ENCODE results near the gene MCM3AP.
"Not testable (repeated sequence)": the region's sequence is repeated elsewhere in the genome, so short reads cannot be mapped to it uniquely, and the experiment has no call there.

The MCM3AP gene

DNA sequence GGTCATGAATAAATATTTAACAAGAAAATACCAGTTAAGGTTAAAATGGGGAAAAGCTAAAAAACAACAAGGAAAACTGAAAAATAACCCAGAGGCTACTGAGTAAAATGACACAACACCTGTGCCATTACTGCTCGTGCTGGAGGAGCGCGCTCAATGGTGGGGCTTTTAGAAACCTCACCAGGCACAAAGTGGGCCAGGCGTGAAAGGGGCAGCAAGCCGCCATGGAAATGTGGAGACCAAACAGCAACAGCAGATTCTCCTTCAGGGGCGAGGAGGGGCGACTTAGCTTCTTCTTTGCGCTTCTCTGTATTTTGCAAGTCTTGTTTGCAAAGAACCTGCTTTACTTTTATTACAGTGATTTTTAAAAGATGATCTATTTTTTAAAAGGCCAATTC, 82.2 kb downstream of the MCM3AP start:
- DNase-seq (ENCODE audit: low spot score), result no peak

DNA sequence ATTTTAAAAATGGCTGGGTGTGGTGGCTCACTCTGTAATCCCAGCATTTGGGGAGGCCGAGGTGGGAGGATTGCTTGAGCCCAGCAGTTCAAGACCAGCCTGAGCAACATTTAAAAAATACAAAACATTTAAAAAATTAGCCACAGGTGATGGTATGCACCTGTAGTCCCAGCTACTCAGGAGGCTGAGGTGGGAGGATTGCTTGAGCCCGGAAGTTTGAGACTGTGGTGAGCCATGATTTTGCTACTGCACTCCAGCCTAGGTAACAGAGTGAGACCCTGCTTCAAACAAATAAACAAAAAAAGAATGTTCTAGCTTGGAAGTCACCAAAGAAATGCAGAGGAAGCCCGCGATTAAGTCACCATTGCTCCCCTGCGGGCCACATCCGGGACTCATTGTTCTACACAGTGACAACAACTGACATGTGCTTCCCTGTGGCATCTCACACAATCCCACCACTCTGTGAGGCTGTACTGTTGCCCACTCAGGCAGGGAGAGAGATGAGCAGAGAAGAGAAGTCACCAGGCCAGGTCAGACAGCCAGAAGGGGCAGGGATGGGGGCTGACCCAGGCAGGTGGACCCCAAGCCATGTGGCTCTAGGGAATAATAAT, 82.7 kb downstream of the MCM3AP start:
- DNase-seq (ENCODE audit: low spot score), result no peak

DNA sequence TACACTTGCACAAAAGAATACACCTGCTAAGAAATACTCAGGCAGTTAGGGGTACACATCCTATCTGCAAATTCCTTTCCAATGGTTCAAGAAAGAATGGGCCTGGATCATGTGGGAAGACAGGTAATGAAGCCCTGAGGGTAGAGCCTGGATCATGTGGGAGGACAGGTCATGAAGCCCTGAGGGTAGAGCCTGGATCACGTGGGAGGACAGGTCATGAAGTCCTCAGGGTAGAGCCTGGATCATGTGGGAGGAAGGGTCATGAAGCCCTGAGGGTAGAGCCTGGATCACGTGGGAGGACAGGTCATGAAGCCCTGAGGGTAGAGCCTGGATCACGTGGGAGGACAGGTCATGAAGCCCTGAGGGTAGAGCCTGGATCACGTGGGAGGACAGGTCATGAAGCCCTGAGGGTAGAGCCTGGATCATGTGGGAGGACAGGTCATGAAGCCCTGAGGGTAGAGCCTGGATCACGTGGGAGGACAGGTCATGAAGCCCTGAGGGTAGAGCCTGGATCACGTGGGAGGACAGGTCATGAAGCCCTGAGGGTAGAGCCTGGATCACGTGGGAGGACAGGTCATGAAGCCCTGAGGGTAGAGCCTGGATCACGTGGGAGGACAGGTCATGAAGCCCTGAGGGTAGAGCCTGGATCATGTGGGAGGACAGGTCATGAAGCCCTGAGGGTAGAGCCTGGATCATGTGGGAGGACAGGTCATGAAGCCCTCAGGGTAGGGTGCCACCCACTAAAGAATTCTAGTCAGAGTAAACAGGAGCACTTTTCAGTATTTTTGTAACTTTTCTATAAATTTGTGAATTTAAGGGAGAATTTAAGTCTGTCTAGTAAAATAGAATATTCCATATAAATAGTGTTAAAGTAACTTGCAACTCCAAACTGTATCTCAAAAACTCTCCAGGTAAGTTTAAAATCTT, 84.3 kb downstream of the MCM3AP start:
- not testable (repeated sequence) for DNase-seq (ENCODE audit: low spot score)

DNA sequence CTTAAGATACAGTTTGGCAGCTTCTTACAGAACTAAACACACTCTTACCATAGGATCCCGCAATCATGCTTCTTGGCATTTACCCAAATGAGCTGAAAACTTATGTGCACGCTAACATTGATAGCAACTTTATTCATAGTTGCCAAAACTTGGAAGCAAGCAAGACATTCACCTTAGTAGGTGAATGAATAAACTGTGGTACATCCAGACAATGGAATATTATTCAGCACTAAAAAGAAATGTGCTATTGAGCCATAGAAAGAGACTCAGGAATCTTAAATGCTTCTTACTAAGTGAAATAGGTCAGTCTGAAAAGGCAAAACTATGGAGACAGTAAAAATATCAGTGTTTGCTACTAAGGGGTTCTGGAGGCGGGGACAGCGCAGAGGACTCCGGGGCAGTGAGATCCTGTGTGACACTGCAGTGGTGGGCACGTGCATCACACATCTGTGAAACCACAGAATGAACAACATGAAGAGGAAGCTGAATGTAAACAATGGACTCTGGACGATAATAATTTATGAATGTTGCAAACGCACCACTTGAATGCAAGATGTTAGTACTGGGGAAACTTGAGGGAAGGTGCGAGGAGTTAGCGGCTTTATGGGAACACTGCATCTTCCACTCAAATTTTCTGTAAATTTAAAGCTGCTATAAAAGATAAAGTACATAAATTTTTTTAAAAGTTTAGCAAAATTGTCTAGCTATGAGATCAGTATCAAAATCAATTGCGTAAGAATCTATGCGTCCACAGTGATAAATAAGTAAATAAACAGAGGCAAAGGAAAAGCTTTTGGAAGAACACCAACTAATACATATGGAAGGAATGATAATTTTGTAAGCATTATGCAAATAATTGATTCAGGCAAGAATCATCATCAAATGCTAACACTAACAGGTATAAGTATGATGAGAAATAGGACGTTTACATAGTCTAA, 85.7 kb downstream of the MCM3AP start:
- no peak for DNase-seq (ENCODE audit: low spot score)

DNA sequence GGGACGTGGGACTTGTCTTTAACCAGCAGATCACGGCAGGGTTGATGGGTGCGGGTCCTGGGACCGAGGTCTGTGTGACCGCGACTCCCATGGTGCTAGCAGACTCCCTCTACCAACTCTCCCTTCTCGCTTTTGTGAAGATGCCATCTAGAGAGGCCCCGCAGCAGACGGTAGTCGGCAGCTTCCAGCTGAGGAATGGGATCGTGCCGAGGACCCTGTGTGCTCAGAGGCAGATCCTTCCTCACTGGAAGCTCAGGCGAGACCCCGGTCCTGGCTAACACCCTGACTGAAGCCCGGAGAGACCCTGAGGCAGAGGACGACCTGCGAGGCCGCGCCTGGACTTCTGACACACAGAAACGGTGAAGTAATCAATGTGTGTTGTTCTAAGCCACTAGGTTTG, 88.7 kb downstream of the MCM3AP start:
- no peak for DNase-seq (ENCODE audit: low spot score)

DNA sequence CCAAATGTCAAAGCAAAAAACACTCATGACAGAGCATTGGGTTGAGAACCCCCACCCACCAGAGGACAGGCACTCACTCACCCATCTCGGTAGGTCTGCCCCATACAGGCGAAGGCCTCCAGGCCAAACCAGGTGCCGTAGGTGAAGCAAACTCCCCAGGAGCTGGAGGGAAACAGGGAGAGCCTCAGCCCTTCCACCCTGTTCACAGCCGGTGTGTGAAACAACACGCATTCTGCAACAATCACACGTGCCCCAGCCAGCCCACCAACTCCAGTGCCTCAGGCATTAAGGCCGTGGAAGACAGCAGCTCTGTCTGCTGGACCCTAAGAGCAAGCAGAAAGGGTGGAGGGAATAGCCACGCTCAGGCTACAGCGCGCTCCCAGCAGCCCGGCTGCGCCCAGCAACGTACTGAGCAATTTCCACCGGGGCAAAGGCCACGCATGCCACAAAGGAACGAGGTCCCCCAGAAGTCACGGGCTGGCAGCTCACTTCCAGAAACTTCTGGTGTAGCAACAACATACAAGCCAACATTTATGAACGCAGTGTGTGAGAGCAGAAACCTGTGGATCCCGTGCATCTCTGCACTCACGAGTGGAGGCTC, 89.7 kb downstream of the MCM3AP start:
- DNase-seq (ENCODE audit: low spot score), result no peak

DNA sequence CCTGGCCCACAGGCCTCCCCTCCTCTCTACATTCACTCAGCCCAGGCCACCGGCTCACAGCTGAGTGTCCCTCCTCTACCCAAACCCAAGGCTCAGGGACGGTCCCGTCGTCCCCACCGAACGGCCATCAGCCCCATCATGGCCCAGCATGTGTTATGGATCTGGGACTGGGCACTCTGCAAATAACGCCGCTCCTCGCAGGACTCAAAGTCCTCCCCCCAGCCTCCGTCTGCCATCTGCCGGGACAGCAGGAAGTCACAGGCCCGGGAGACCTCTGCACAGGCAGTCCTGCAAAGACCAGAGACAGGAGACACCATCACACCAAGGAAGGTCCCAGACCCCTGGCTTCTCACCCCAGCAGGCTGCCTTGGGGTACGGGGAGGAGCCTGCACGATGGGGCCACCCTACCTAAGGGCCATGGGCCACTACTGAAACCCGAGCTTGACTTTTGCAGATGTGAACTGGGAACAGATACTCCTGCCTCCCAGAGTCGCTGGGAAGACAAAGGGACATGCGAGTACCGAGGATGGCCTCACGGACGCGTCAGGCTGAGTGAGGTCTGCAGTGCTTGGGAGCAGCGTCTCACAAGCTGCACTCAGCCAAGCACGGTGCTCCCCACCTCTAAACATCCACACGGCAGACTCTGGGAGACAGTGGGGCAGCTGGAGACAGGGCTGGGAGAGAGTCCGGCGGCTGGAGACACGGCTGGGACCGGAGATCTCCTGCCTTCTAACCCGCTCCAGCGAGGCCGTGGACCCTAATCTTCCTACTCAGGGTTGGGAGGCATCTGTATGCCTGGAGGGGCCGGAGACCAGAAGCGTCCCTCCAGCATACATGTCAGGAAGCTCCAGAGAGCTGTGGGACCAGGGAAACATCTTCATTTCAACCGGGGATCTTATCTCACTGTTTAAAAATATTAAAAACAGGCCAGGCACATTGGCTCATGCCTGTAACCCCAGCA, 90.8 kb downstream of the MCM3AP start:
- DNase-seq (ENCODE audit: low spot score), result no peak

DNA sequence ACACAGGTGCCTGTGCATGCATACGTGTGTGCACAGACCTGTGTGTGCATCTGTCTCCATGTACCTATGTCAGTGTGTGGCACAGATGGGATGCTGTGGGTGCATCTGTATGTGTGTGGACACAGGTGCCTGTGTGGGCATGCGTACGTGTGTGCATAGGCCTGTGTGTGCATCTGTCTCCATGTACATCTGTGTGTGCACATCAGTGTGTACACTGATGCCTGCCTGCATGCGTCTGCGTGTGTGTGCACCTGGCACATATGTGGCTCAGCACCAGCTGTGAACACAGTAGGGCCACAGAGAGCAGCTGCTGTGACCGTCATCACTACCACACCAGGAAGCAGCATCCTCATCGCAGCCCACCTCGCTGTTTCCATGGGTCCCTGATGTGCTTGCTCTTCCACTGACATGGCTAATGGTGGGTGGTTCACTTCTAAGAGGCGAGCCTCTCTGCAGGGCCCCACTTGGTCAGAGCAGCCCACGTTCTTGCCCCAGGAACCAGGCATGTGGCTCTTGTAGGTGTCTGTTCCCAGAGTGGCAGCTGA, 91.5 kb downstream of the MCM3AP start:
- DNase-seq (ENCODE audit: low spot score), result no peak

DNA sequence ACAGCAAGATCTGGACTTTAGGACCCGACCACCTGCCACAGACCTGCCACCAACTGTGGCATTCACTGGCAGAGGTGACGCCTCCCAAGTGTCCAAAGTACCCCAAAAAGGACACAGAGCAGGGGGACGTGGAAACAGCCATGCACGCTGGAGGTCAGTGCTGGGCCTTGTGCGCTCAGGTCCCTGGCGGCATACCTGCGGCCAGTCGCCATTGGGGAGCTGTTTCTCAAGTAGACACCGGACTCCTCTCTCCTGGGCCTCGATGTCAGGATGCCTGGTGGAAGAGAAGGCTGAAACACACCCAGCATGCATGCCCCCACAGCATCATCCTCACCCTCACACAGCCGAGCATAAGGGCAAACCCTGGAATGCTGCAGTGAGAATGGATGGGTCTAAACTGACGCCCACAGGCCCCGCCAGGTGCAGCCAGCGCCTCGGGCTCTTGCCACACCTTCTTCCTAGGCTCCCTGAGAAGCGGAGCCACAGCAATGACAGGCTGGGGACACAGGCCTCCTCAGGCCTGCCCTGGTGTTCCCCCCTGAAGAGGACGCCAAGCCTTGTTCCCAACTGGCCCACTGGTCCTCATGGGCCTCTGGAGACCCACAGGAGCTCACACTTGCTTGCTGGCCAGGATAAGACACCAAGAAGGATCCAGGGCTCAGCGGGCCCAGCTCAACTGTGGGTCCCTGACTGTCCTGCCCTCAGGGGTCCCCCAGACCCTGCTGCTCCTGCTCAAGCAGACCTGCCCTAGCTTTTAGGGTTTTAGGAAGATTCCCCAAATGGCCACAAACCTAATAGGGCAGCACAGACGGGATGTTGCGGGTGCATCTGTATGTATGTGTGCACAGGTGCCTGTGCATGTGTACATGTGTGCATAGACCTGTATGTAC, 93.5 kb downstream of the MCM3AP start:
- DNase-seq (ENCODE audit: low spot score), result no peak

DNA sequence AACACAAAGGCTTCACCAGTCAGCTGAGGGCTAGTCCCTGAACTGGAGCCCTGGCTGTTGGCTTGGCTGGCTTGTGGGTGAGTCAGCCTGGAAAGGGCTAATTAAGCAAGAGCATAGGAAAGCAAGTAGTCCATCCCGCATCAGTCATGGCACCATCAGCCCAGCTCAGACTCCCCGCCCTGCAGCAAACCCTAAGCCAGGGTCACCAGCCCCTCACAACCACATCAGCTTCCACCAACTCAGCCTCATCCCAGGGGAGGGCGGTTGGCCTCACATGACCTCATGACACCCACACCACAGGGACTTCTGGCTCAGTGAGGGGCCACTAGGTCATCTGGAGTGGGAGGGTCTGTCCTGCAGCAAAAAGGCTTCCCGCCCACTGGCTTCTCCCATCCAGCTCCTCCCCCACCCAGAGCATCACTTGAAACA, 94.1 kb downstream of the MCM3AP start:
- no peak for DNase-seq (ENCODE audit: low spot score)

DNA sequence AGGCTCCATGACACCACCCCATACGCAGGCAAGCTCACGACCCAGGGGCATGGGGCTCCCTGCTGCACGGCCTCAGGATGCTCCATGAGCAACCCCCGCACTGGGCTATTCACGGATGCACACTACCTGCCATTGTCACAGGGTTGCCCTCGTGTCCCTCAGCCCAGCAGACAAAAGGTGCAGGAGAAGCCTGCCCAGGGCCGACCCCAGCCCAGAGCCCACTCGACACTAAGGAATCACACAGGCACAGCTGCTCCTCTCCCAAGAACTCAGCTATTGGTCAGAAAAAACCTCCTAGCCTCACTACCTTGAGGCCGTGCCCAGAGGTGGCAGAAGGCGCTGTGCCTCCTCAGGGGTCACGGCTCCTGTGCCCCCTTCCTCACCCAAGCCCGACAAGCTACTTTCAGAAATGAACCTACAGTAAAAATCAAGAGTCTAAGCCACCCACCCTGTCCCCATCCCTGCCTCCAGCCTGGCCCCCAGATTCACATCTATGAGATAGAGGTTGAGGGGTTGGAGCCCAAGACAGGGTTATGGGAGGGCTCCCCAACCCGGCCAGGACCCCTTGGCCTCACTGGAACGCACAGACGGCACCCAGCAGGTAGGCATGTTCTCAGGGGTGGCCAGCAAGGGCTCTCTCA, 94.8 kb downstream of the MCM3AP start:
- DNase-seq (ENCODE audit: low spot score), result no peak

DNA sequence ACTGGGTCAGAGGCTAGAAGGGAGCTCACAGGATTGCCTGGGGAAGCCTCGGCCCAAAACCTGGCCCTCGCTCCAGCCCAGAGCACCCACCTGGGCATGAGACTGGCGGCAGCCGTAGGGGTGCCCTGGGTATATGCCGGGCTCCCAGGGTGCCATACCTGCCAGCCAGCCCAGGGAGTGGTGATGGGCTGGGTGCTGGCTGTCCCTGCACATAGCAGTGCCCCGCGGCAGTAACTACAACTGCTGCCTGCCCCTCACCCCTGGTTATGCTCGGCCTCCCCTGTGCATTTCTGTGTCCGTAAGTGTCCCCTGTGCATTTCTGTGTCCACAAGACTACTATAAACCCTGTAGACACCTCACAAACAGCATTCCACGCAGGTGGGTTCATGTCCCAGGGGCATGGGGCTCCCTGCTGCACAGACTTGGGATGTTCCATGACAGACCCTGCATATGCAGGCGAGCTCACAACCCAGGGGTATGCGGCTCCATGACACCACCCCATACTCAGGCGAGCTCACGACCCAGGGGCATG, 95.4 kb downstream of the MCM3AP start:
- DNase-seq (ENCODE audit: low spot score), result no peak

DNA sequence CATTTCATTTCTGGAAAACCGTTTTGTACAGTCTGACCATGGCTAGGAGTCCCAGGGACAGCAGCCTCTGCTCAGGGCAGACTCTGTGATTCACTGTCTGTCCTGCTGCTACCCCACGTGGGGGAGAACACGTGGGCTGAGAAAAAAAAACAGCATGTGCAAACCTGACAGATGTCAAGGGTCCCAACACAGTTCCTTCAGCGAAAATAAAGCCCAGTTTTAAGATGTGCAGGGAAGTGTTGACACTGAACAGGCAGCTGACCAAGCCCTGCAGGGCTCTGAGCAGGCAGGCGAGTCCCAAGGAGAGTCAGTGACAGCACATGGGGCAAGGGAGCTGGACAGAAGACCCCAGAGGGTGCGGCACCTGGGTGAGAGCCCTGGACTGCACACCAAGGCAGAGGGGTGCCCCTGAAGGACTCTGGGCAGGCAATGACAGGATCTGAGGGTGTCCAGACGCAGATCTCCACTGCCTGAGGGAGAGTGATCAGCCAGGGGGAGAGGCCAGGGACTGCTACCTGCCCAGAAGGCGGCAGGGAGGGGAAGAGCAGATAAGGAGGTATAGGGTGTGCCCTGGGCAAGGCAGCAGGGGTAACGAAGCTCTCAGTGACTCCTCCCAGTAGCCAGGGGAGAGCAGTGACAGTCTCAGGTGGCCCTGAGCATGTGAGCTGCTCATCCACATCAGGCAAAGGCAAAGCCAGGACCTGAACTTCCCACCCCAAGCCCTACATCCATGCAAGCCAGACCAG, 96.0 kb downstream of the MCM3AP start:
- no peak for DNase-seq (ENCODE audit: low spot score)

DNA sequence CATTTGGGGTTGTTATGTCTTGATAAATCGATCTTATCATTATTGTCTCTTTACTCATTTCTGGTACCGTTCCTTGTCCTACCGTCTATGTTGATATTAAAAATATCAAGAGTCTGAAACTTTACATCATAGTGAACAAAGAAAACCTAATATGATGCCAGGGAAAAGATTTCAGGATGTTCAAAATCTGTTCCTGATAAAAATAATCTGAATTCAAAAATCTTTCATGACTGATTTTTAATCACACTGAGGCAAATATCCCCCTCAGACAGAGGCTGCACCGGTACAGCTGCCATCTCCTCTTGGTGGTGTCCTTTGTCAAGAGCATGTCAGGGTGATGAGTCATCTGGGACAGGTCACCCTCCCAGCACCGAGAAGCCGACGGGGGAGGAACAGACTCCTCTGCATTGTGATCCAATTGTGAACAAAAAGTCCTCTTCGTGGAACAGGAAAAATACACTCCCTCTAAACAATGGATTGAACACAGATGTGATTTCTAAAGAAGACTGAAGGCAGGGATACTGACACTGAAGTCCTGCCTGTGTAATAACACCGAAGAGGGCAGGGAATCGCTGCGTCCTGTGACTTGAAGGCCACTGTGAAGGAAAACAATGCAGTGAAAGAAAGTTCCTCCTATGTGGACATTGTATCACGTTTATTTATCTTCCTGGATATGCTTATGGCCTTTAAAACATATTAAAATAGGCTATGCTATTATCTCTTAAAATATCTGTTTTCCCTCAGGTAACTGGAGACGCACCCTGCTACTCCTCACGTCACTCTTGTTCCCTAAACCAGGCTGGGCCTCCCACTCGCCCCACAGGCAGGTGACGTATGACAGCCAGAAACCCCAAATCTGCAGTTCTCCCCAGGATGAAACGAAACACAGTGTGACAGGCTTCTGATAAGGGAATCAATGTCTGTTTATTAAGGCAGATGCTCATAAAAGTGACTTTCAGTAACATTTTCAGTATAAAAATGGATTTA, 96.9 kb downstream of the MCM3AP start:
- DNase-seq (ENCODE audit: low spot score), result peak; percentile 86

DNA sequence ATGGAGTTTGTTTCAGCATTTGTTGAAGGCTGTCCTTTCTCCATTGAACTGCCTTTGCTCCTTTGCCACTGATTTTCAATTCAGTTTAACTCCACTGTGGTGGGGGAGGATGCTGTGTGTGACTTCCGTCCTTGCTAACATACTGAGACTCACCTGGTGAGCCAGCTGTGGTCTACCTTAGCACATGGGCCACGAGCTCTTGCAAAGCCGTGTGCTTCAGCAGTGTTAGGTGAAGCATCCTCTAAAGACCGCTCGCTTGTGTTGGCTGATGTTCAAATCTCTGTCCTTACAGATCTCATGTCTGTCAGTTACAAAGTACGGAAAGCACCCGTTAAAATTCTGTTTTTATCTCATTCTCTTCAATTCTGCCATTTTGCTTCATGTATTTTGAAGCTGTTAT, 97.6 kb downstream of the MCM3AP start:
- DNase-seq (ENCODE audit: low spot score), result no peak

DNA sequence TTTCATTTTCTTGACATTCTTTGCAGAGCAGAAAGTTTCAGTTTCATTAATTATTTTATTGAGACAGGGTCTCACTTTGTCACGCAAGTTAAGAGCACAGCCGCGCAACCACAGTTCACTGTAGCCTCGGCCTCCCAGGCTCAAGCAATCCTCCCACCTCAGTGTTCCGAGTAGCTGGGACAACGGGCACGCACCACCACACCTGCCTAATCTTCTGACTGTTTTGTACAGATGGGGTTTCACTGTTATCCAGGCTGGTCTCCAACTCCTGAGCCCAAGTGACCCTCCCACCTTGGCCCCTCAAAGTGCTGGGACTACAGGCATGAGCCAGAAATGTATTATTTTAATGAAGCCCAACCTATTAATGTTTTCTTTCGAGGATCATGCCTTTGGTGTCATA, 98.2 kb downstream of the MCM3AP start:
- DNase-seq (ENCODE audit: low spot score), result no peak

DNA sequence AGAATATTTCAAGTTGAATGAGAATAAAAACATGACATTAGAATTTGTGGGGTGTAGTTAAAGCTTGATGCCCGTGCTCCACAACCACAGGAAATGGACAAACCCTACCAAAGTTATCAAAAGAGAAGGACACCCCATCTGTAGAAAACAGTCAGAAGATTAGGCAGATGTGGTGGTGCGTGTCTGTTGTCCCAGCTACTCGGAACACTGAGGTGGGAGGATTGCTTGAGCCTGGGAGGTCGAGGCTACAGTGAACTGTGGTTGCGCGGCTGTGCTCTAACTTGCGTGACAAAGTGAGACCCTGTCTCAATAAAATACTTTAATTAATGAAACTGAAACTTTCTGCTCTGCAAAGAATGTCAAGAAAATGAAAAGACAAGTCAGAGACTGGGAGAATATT, 99.7 kb downstream of the MCM3AP start:
- DNase-seq (ENCODE audit: low spot score), result no peak
